Medulla oblongata (tissue), 1 donor: ENCODE data around the gene ABCC10.
"Not testable (repeated sequence)": the region's sequence is repeated elsewhere in the genome, so short reads cannot be mapped to it uniquely, and the experiment has no call there.

Experiments
- DNase-seq: peaks from one replicate; pipeline ENCODE4 v3.0.0-alpha.2; 2015; ENCODE audit errors: extremely low spot score

The ABCC10 gene

DNA sequence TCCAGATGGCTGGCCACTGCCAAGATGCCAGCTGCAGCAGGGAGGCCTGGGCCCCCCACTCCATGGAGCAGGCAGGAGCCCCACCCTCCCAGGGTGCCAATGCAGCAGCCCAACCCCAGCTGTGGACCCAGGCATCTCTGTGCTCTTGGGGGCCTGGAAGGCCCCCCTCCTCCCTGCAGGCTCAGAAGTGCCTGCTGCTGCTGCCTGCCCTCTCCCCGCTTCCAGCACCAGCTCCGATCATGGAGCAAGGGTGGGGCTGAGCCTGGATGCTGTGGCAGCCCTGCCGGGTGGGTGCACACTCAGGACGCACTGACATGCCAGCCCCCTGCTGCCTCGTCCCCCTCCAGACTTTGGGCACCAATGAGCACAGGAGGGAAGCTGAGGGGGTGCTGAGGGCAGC, 14.8 kb upstream of the ABCC10 start:
- no peak for DNase-seq

DNA sequence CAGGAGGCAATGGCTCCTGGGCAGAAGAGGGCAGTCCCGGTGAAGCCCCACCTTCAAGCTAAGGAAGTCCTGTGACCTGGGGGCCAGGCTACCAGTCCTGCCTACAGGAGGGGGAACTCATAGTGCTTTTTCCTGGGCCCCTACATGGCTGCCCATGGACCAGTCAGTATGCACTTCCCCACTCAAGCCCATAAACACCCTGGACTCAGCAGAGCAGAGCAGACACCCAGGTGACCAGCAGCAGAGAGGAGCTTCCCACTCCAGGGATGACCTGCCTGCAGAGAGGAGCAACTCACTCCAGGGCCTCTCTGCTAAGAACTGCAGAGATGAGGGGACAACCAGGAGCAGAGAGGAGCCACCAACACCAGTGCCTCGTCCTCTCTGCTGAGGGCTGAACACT, 14.3 kb upstream of the ABCC10 start:
- DNase-seq = no peak

DNA sequence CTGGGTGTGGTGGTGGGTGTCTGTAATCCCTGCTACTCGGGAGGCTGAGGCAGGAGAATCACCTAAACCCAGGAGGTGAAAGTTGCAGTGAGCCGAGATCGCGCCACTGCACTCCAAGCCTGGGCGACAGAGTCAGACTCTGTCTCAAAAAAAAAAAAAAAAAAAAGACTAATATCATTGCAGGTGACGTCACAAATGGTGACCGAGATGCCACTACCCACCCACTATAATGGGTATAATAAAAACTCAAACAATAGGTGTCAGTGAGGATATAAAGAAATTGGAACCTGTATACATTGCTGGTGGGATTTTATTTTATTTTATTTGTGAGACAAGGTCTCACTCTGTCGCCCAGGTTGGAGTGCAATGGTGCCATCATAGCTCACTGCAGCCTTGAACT, 12.1 kb upstream of the ABCC10 start:
- DNase-seq = not testable (repeated sequence)

DNA sequence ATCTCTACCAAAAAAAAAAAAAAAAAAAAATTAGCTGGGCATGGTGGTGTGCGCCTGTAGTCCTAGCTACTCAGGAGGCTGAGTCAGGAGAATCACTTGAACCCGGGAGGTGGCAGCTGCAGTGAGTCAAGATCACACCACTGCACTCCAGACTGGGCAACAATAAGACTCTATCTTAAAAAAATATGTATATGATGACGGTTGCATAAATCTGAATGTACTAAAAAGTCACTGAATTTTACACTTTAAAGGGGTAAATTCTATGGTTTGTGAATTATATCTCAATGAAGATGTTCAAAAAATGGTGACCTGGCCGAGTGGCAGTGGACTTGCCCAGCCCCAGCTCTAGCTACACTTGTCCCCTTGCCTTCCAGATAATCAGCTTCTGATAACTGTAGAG, 10.4 kb upstream of the ABCC10 start:
- DNase-seq = no peak

DNA sequence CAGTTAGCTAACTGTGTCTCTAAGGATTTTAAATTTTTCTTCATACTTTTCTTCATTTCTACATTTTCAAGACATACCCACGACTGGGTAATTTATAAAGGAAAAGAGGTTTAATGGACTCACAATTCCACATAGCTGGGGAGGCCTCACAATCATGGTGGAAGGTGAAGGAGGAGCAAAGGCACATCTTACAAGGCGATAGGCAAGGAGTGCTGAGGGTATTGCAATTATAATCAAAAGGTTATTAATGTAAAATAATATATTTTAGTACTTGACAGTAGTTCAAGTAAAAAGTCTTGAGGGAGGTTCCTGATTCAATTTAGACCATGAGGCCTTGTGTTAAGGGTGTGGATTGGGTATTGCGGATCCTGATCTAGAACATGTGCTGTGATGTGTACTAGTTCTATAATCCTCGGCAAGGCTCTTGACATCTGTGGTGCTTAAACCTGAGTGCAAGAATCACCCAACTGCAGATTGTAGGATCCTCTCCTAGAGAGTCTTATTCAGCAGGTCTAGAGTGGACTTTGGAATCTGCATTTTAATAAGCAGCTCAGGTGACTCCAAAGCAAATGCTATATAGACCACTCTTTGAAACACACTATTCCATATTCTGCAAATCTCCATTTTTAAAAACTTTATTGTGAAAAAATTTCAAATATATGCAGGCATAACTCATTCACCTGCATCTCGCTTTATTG, 7.2 kb upstream of the ABCC10 start:
- DNase-seq = no peak

DNA sequence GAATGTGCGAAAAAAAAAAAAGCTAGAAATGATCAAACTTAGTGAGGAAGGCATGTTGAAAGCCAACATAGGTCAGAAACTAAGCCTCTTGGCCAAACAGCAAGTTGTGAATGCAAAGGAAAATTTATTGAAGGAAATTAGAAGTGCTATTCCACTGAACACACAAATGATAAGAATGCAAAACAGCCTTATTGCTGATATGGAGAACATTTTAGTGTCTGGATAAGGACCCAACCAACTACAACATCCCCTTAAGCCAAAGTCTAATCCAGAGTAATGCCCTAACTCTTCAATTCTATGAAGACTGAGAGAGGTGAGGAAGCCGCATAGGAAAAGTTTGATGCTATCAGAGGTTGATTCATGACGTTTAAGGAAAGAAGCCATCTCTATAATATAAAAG, 5.5 kb upstream of the ABCC10 start:
- no peak for DNase-seq

DNA sequence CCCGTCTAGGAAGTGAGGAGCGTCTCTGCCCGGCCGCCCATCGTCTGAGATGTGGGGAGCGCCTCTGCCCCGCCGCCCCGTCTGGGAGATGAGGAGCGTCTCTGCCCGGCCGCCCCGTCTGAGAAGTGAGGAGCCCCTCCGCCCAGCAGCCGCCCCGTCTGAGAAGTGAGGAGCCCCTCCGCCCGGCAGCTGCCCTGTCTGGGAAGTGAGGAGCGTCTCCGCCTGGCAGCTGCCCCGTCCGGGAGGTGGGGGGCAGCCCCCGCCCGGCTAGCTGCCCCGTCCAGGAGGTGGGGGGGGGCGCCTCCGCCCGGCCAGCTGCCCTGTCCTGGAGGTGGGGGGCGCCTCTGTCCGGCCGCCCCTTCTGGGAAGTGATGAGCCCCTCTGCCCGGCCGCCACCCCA, 2.3 kb upstream of the ABCC10 start:
- DNase-seq = not testable (repeated sequence)

DNA sequence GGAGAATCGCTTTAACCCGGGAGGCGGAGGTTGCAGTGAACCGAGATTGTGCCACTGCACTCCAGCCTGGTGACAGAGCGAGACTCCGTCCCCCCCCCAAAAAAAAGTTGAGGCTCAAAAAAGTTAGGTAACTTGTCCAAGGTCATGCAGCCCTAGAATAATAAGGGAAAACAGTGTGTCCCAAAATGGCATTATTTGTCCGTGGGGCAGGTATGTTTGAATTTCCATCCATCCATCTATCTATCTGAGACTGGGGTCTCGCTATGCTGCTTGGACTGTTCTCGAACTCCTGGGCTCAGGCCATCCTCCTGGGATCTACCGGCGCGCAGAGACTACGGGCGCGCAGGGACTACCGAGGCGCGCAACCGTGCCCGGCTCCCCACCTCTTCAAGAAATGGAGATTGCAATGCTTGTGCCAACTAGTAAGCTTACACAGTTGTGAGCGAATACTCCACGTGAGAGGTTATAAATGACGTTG, 374 bp upstream of the ABCC10 start:
- no peak for DNase-seq

DNA sequence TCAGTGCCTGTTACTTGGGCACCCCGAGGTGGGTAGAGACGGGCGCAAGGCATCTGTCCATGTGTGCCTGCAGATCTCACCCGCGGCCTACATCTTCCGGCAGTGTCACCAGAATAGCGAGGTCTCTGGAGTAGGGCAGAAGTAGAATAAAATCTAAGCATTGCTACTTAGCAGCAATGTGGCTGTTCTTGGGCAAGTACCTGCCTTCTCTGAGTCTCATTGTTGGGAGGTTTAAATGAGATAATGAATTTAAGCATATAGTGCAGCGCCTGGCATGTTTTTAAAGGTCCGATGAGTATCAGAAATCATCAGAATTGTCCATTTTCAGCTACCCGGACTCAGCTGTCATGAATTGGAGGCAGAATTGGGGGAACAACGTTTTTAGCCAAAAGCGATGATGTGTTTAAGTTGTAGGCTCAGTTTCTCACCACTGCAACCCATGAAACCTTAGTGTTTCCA, 800 bp downstream of the ABCC10 start:
- peak; percentile 10 for DNase-seq

DNA sequence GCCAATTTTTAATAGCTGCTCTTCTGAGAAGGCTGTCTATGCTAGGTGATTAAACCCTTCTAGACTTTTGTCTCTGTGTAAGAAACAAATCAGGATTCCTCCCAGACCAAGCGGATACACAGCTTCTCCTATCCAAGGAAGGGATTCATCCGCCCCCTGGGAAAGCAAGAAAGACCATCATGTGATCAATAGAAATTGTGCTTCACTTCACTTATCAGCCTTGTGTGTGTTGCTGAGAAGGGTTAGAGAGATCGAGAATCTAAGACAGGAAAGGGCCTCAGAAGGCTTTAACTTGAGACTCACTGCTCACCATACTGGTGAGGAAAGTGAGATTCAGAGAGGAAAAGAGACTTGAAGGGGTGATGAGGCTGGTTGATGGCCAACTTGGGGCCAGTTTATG, 1.5 kb downstream of the ABCC10 start:
- DNase-seq = peak; percentile 9

DNA sequence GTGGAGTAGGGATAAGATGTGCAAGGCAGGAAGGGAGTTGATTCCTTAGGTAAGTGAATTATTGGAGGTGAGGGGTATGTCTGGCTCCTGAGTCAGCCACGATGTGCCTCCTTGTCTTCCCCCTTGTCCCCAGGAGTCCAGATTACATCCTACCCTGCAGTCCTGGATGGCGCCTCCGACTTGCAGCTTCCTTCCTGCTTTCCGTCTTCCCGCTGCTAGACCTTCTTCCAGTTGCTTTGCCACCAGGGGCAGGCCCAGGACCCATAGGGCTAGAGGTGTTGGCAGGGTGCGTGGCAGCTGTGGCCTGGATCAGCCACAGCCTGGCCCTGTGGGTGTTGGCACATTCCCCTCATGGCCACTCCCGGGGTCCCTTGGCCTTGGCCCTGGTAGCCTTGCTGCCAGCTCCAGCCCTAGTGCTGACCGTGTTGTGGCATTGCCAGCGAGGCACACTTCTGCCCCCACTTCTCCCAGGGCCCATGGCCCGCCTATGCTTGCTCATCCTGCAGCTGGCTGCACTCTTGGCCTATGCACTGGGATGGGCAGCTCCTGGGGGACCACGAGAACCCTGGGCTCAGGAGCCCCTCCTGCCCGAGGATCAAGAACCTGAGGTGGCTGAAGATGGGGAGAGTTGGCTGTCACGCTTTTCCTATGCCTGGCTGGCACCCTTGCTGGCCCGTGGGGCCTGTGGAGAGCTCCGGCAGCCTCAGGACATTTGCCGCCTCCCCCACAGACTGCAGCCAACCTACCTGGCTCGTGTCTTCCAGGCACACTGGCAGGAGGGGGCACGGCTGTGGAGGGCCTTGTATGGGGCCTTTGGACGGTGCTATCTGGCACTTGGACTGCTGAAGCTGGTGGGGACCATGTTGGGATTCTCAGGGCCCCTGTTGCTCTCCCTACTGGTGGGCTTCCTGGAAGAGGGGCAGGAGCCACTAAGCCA, 4.9 kb downstream of the ABCC10 start:
- no peak for DNase-seq

DNA sequence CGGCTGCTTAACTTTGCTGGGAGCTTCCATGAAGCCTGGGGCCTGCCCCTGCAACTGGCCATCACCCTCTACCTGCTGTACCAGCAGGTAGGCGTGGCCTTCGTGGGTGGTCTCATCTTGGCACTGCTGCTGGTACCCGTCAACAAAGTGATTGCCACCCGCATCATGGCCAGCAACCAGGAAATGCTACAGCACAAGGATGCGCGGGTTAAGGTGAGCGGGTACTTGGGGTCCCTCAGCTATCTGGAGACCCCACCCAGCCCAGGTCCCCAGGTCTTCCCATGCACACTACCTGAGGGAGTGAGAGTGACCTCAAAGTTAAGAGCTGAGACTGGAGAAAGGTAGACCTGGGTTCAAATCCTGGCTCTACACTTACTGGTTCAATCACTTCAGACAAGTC, 5.8 kb downstream of the ABCC10 start:
- DNase-seq = no peak

DNA sequence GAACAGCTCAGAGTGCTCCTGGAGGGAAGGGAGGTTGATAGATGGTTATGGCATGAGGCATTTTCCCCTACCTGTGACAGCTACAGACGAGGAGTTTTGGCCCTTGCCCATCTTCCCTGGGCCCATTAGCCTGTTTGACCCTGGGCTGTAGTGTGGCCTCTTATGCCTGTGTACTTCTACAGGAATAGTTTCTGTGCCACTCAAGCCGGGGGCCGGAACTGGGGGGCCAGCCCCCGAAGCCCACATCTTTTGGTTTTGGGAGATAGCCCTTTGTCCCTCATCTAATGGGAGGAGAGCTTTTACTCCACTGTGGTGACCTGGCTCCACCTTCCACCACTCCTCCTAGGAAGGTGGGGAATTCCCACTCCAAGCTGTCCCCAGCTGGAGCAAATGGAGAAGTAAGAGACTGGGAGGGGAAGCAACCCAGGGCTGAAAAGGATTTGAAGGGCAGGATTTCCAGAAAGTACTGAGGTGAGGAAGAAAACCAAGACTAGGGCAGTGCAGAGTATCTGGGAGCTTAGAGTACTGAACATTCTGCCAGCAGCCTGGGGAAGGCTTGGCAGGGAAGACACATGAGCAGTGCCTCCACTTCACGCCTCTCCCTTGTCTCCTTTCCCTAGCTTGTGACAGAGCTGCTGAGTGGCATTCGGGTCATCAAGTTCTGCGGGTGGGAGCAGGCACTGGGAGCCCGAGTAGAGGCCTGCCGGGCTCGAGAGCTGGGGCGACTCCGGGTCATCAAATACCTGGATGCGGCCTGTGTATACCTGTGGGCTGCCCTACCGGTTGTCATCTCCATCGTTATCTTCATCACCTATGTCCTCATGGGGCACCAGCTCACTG, 6.9 kb downstream of the ABCC10 start:
- DNase-seq = no peak

DNA sequence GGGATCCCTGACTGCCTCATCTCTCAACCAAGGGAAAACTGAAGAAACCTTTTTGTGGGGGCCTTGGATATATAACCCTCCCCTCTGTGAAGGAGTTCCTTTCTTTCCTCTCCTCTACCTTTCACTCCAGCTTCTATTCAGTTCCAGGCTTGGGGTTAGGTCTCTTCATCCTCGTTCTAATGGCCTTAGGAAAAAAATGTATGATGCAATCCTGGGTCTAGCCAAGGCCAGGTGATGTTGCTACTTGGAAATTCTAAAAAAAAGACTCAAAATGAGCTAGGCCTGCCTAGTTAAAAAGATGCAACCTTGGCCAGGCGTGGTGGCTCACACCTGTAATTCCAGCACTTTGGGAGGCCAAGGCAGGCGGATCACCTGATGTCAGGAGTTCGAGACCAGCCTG, 7.6 kb downstream of the ABCC10 start:
- no peak for DNase-seq

DNA sequence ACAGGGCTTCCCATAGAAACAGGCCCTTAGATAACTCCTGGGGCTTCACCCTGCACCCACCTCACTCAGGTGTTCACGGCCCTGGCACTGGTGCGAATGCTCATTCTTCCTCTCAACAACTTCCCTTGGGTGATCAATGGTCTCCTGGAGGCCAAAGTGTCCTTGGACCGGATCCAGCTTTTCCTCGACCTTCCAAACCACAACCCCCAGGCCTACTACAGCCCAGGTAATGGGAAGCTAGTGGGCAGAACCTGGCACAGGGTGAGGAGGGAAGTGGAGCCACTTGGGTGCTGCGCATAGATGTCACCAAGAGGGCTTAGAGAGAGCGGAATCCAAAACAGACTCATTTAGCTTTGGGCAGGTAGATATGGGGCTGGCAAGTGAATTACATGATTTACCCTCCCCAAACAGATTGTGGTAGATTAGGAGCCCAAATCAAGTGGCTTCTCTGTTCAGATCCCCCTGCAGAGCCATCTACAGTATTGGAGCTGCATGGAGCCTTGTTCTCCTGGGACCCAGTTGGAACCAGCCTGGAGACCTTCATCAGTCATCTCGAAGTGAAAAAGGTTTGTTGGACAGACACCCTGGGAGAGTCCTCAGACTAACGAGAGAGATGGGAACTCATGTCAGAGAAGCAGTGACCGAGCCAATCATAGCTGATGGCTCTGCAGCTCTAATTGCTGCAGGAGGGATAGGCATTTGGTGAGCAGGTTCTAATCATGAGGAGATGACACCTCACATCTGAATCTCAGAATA, 8.5 kb downstream of the ABCC10 start:
- DNase-seq = no peak

DNA sequence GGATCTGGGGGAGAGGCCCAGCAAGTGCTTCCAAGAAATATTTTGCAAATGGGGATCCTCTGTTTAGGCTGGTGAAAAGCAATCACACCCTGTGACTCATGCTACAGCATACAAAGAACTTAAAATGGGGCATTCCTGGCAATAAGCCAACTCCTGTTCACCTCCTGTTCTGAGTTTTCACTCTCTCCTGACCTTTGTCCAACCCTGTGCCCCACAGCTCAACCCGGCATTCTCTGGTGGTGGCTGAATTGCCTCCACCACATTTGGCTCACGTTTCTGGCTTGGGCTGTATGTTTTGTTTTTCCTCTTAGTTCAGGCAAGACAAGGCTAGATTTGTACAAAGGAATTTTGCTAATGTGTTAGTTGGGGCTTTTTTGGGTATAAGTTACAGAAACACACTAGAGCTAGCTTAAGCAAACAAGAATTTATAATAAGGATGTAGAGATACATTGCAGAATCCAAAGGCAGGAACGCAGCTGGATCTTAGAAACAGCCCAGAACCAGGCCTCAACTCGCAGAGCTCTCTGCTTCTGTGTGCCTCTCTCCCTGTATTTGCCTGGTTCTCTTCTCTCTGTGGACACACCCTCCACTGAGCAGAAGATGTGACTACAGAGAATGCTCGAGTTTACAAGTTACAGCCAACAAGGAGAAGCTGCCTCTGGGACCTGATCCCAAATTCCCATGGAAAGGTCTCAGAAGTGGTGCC, 9.4 kb downstream of the ABCC10 start:
- DNase-seq = no peak

DNA sequence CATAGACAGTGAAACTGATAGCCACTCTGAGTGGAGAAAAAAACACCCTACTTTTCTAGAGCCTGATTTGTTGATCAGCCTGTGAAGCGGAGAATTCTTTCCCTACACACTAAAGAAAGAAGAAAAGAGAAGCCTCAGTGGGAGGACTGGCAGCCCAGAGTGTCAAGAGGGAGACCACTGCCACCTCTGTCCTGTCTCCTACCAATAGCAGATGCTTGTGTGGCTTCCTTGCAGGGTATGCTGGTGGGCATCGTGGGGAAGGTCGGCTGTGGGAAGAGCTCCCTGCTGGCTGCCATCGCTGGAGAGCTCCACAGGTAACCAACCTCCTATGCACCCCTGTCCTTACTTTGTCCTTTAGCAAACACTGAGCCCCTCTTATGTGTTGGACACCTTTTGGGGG, 10.4 kb downstream of the ABCC10 start:
- no peak for DNase-seq

DNA sequence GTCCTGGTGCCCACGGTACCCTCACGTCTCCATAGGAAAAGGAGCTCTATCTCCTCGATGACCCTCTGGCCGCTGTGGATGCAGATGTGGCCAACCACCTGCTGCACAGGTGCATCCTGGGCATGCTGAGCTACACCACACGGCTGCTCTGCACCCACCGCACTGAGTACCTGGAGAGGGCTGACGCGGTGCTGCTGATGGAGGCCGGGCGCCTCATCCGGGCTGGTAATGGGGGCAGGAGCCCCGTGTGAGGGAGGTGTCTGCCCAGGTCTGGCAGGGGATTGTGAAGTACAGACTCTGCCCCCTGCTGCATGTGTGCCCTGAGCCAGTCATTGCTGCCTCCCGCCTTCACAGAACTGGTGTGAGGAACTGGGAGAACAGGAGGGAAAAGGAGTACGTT, 15.6 kb downstream of the ABCC10 start:
- DNase-seq = no peak

DNA sequence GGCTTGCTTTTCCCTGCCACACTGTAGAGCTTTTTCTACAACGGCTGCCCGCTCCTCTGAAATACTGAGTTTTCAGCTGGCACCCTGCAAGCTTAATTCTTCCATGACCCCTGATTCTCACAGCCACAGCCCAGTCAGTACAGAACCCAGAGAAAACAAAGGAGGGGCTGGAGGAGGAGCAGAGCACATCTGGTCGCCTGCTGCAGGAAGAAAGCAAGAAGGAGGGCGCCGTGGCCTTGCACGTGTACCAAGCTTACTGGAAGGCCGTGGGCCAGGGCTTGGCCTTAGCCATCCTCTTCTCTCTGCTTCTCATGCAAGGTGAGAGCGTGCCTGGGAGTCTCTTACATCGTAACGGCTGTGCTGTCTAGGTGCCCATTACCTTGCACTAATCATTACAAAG, 16.7 kb downstream of the ABCC10 start:
- DNase-seq = no peak

DNA sequence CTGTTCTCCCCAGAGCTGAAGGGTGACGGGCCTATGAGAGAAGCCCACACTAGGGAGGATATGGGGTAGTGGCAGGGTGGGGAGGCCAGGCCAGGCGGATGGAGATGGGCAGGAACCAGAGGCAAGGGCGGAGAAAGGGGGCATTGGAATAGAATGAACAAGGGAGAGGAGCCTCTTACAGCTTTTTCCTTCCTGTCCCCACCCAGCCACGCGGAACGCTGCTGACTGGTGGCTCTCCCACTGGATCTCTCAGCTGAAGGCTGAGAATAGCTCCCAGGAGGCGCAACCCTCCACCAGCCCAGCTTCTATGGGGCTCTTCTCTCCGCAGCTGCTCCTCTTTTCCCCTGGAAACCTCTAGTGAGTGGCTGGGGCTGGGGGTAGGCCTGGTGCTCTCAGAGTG, 17.2 kb downstream of the ABCC10 start:
- no peak for DNase-seq

DNA sequence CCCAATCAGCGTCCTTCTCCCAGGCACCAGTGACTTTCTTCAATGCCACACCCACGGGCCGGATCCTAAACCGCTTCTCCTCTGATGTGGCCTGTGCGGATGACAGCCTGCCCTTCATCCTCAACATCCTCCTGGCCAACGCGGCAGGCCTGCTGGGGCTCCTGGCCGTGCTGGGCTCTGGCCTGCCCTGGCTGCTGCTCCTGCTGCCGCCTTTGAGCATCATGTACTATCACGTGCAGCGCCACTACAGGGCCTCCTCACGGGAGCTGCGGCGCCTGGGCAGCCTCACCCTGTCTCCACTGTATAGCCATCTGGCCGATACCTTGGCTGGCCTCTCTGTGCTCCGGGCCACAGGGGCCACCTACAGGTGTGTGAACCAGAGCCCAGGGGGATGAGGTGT, 18.2 kb downstream of the ABCC10 start:
- no peak for DNase-seq
